IMR-90 (cell line): ENCODE results near the gene ZNF555. TPM values are rescaled to one million over a fixed set of nuclear protein-coding genes. Genes with fewer than 3 reads are reported as not detected.

Experiments used
- ATAC-seq: fragments of 200-7000 bp; cut with Tn5 transposase; 2 replicates; pipeline ENCODE4 v1.9.1; 2020; ENCODE audit warnings: low read depth, mild to moderate bottlenecking, moderate library complexity
- BruUV-seq: library from RNA; stranded (reverse); fragments of 400-500 nt; replicated peaks from 2 replicates; lab custom pipeline; 2021; lab: Mats Ljungman, UMichigan
- CTCF ChIA-PET: fragments of 300-600 bp; formaldehyde crosslinking; extraction: SDS; loops from one replicate; lab custom pipeline; 2021; ENCODE audit warnings: antibody characterized with exemption; lab: Yijun Ruan, JAX
- POLR2A ChIA-PET: fragments of 300-600 bp; sonication (Branson Sonifier 250); formaldehyde crosslinking; loops from one replicate; lab custom pipeline; 2022; ENCODE audit warnings: antibody characterized with exemption; ENCODE audit not compliant: unreplicated experiment; lab: Charles Lee
- DNase-seq: peaks from one replicate; pipeline ENCODE4 v3.0.0; 2013
- H2AFZ ChIP-seq: replicated peaks from 2 replicates; pipeline ENCODE3; 2013; ENCODE audit warnings: low read length, mild to moderate bottlenecking; ENCODE audit not compliant: poor library complexity
- H2AK5ac ChIP-seq: 2 replicates; pipeline ENCODE4 v1.6.1; 2013; ENCODE audit warnings: low read depth, low read length, inconsistent platforms
- H2AK9ac ChIP-seq: replicated peaks from 2 replicates; pipeline ENCODE3; 2013; ENCODE audit warnings: mild to moderate bottlenecking, low read depth, low read length, moderate library complexity; ENCODE audit not compliant: poor library complexity
- H2BK120ac ChIP-seq: 2 replicates; pipeline ENCODE4 v1.6.1; 2013; ENCODE audit warnings: low read depth, low read length, inconsistent platforms
- H2BK15ac ChIP-seq: 3 replicates; pipeline ENCODE4 v1.6.1; 2013; ENCODE audit warnings: low read depth, low read length, inconsistent platforms
- H2BK20ac ChIP-seq: 2 replicates; pipeline ENCODE4 v1.6.1; 2013; ENCODE audit warnings: low read depth, mild to moderate bottlenecking, inconsistent platforms, low read length, moderate library complexity
- H2BK5ac ChIP-seq: 2 replicates; pipeline ENCODE4 v1.6.1; 2013; ENCODE audit warnings: mild to moderate bottlenecking, low read depth, low read length, inconsistent platforms; ENCODE audit not compliant: poor library complexity, severe bottlenecking
- H3K14ac ChIP-seq: replicated peaks from 2 replicates; pipeline ENCODE4 v1.6.1; 2013; ENCODE audit warnings: low read depth, low read length, inconsistent platforms
- H3K18ac ChIP-seq: 2 replicates; pipeline ENCODE4 v1.6.1; 2013; ENCODE audit warnings: low read depth, low read length, control low read depth
- H3K23ac ChIP-seq: 2 replicates; pipeline ENCODE4 v1.6.1; 2013; ENCODE audit warnings: low read depth, low read length, inconsistent platforms
- H3K27ac ChIP-seq: 2 replicates; pipeline ENCODE4 v1.5.1; 2013; ENCODE audit warnings: mild to moderate bottlenecking, control low read depth, low read length; ENCODE audit not compliant: insufficient read depth
- H3K27me3 ChIP-seq: 2 replicates; pipeline ENCODE4 v1.6.1; 2013; ENCODE audit warnings: low read length; ENCODE audit not compliant: control insufficient read depth, insufficient read depth
- H3K36me3 ChIP-seq: 2 replicates; pipeline ENCODE4 v1.6.1; 2013; ENCODE audit warnings: low read length, mixed read lengths; ENCODE audit not compliant: control insufficient read depth, insufficient read depth
- H3K4ac ChIP-seq: 2 replicates; pipeline ENCODE4 v1.6.1; 2013; ENCODE audit warnings: low read depth, low read length, inconsistent platforms
- H3K4me1 ChIP-seq: 2 replicates; pipeline ENCODE4 v1.6.1; 2013; ENCODE audit warnings: low read length, mixed read lengths; ENCODE audit not compliant: control insufficient read depth, insufficient read depth
- H3K4me2 ChIP-seq: 2 replicates; pipeline ENCODE4 v1.6.1; 2013; ENCODE audit warnings: low read depth, mild to moderate bottlenecking, control low read depth, low read length, moderate library complexity
- H3K4me3 ChIP-seq: 2 replicates; pipeline ENCODE4 v1.5.1; 2013; ENCODE audit warnings: low read depth, mild to moderate bottlenecking, control low read depth, low read length, moderate library complexity; ENCODE audit not compliant: insufficient read depth
- H3K56ac ChIP-seq: 2 replicates; pipeline ENCODE4 v1.6.1; 2013; ENCODE audit warnings: low read length, inconsistent platforms; ENCODE audit not compliant: insufficient read depth; ENCODE audit errors: extremely low read depth
- H3K79me1 ChIP-seq, 2 experiments: 2 replicates each; pipeline ENCODE4 v1.6.1; 2013; ENCODE audit warnings: low read length in 2 of 2, inconsistent platforms in 1 of 2, low read depth in 1 of 2
- H3K9ac ChIP-seq: 2 replicates; pipeline ENCODE4 v1.6.1; 2013; ENCODE audit warnings: low read depth, low read length, control low read depth
- H3K9me1 ChIP-seq: 2 replicates; pipeline ENCODE4 v1.6.1; 2013; ENCODE audit warnings: low read length, inconsistent platforms; ENCODE audit not compliant: insufficient read depth
- H3K9me3 ChIP-seq: 2 replicates; pipeline ENCODE4 v1.6.1; 2013; ENCODE audit warnings: low read length; ENCODE audit not compliant: control insufficient read depth, insufficient read depth
- H4K20me1 ChIP-seq: 2 replicates; pipeline ENCODE4 v1.6.1; 2013; ENCODE audit warnings: low read length, inconsistent platforms; ENCODE audit not compliant: insufficient read depth
- H4K5ac ChIP-seq: 2 replicates; pipeline ENCODE4 v1.6.1; 2013; ENCODE audit warnings: mild to moderate bottlenecking, low read depth, low read length, control low read depth
- H4K8ac ChIP-seq, 2 experiments: 2 replicates each; pipeline ENCODE4 v1.6.1; 2013; ENCODE audit warnings: low read depth in 2 of 2, low read length in 2 of 2, control low read depth in 1 of 2, inconsistent platforms in 1 of 2
- H4K91ac ChIP-seq: 2 replicates; pipeline ENCODE4 v1.6.1; 2013; ENCODE audit warnings: low read depth, low read length, inconsistent platforms; ENCODE audit not compliant: insufficient read depth
- BHLHE40 ChIP-seq: fragments of 150-350 bp; IDR thresholded peaks from 2 replicates; pipeline ENCODE4 v1.6.1; 2016; ENCODE audit warnings: mild to moderate bottlenecking, low read depth, low read length
- CEBPB ChIP-seq: IDR thresholded peaks from 2 replicates; pipeline ENCODE4 v1.6.1; 2012; ENCODE audit warnings: low read depth, low read length, improper control_type of control experiment
- CHD1 ChIP-seq: IDR thresholded peaks from 2 replicates; pipeline ENCODE4 v1.6.1; 2012; ENCODE audit warnings: low read depth, low read length, improper control_type of control experiment
- CTCF ChIP-seq: conservative IDR thresholded peaks from 2 replicates; pipeline ENCODE4 v1.5.1; 2012; ENCODE audit warnings: mild to moderate bottlenecking, low read depth, low read length, improper control_type of control experiment
- ELK1 ChIP-seq: fragments of 150-350 bp; IDR thresholded peaks from 2 replicates; pipeline ENCODE4 v1.6.1; 2016; ENCODE audit warnings: low read depth, mild to moderate bottlenecking, low read length, moderate library complexity, borderline replicate concordance
- MAFK ChIP-seq: IDR thresholded peaks from 2 replicates; pipeline ENCODE4 v1.6.1; 2012; ENCODE audit warnings: low read depth, low read length, improper control_type of control experiment
- MXI1 ChIP-seq: IDR thresholded peaks from 2 replicates; pipeline ENCODE4 v1.6.1; 2012; ENCODE audit warnings: low read depth, mild to moderate bottlenecking, low read length, moderate library complexity, borderline replicate concordance
- NFE2L2 ChIP-seq: fragments of 150-350 bp; IDR thresholded peaks from 2 replicates; pipeline ENCODE4 v1.6.1; 2016; ENCODE audit warnings: low read depth, mild to moderate bottlenecking, low read length
- POLR2A ChIP-seq: IDR thresholded peaks from 2 replicates; pipeline ENCODE4 v1.6.1; 2012; ENCODE audit warnings: mild to moderate bottlenecking, low read depth, low read length
- RAD21 ChIP-seq: IDR thresholded peaks from 2 replicates; pipeline ENCODE4 v1.6.1; 2012; ENCODE audit warnings: low read length, improper control_type of control experiment
- RCOR1 ChIP-seq: IDR thresholded peaks from 2 replicates; pipeline ENCODE4 v1.6.1; 2012; ENCODE audit warnings: mild to moderate bottlenecking, low read length, improper control_type of control experiment; ENCODE audit not compliant: insufficient replicate concordance
- RFX5 ChIP-seq: IDR thresholded peaks from 2 replicates; pipeline ENCODE4 v1.8.0; 2012; ENCODE audit warnings: low read depth, mild to moderate bottlenecking, low read length, moderate library complexity
- SMC3 ChIP-seq: fragments of 150-350 bp; IDR thresholded peaks from 2 replicates; pipeline ENCODE4 v1.6.1; 2016; ENCODE audit warnings: low read depth, mild to moderate bottlenecking, antibody characterized with exemption, low read length, moderate library complexity
- USF2 ChIP-seq: fragments of 150-350 bp; IDR thresholded peaks from 2 replicates; pipeline ENCODE4 v1.6.1; 2017; ENCODE audit warnings: mild to moderate bottlenecking, antibody characterized with exemption, low read length, low read depth
- WGBS, 2 experiments: methylation state at CpG; one replicate each; pipeline versions ENCODE4 v1.1.5 to v1.1.7; 2013; ENCODE audit warnings: missing lambda C conversion rate in 2 of 2; ENCODE audit not compliant: insufficient read length in 1 of 2; ENCODE audit errors: extremely low coverage in 2 of 2; 5-methylcytosine and 5-hydroxymethylcytosine counted together
- dilution Hi-C: fragments of 300-500 bp; cut with HindIII; formaldehyde crosslinking; loops from one replicate; pipeline ENCODE4 v1.14.3; 2018; ENCODE audit warnings: low sequenced_read_pairs; ENCODE audit not compliant: unreplicated experiment
- in situ Hi-C: fragments of 300-500 bp; cut with MboI; formaldehyde crosslinking; loops from 3 replicates; pipeline ENCODE4 v1.14.3; 2019; ENCODE audit warnings: low sequenced_read_pairs, inconsistent platforms, mixed read lengths
- intact Hi-C: fragments of 100-400 bp; cut with micrococcal nuclease; formaldehyde crosslinking; loops from 2 replicates; pipeline ENCODE4 v1.10.0; 2022
- polyA plus RNA-seq, 3 experiments: library from polyadenylated mRNA; depleted of rRNA; stranded (reverse); fragments of >200 nt; gene quantifications; 2 replicates each; pipeline ENCODE4 v1.2.3, GENCODE V29; 2012; ENCODE audit warnings: low replicate concordance in 1 of 3
- total RNA-seq: library from RNA; depleted of rRNA; stranded (reverse); fragments of >200 nt; gene quantifications from 2 replicates; pipeline ENCODE4 v1.2.3, GENCODE V29; 2012

Gene ZNF555
- total and polyA plus RNA-seq, 2 of the 4 experiments (the other 2 are of a cell fraction): 2.8 to 9.7 TPM

DNA sequence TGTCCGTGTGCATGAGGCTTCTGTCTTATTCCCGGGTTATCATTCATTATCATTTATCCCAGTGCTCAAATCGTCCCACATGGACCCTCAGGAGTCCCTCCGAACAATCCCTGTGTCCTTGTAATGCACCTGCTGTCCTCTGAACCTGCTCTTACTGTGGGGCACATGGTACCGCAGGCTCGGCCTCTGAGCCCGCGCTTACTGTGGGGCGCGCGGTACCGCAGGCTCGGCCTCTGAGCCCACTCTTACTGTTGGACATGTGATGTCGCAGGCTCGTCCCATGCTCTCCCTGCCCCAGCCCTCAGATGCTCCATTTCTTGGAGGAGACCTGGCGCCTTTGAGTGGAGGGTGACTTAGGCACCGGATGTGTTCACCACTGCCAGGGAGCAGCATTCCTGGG is 38.4 kb upstream of the ZNF555 start:
- Histone ChIP-seq H3K79me1 (peaks cover 0 to 16% of the 10 kb centered on the region in 2 experiments; a peak in 2 of 4 replicates), H3K14ac (no peak overlapping the region), H3K9me3 (no peaks in the 10 kb centered on the region), H3K4me3 (no peak overlapping the region), H3K18ac (no peak overlapping the region), H3K4ac (no peak overlapping the region), H3K56ac (no peak overlapping the region), H3K4me1 (no peaks in the 10 kb centered on the region), H4K91ac (no peak overlapping the region), H2AK9ac (no peak overlapping the region), H4K8ac (no peak overlapping the region), H3K9me1 (no peaks in the 10 kb centered on the region), H2BK120ac (no peak overlapping the region), H2BK15ac (no peak overlapping the region), H3K9ac (no peak overlapping the region), H3K36me3 (peaks cover 47% of the 10 kb centered on the region), H3K27me3 (no peaks in the 10 kb centered on the region), H2BK20ac (no peak overlapping the region), H2AFZ (no peak overlapping the region), H2BK5ac (no peak overlapping the region), H3K4me2 (no peak overlapping the region), H3K23ac (no peak overlapping the region), H4K20me1 (peaks cover 6% of the 10 kb centered on the region; the same call in 1 of the 2 replicates), H4K5ac (no peak overlapping the region), H3K27ac (no peak overlapping the region), H2AK5ac (no peak overlapping the region)
- intact Hi-C loops (no loop called here), dilution Hi-C loops (no loop called here), in situ Hi-C loops (no loop called here)
- no TSS peak for BruUV-seq
- WGBS, 2 experiments: 98% methylated on average over 8 of the region's 17 CpGs; no CpG with 5 or more reads in 1 of the 2 experiments
- TF ChIP-seq ELK1 (no peak), MXI1 (no peak), CHD1 (no peak), CEBPB (no peak), RCOR1 (no peak), POLR2A (no peak), USF2 (no peak), RAD21 (no peak), NFE2L2 (no peak), SMC3 (no peak), MAFK (no peak), CTCF (no peak), RFX5 (no peak), BHLHE40 (no peak)
- CTCF ChIA-PET: no interaction called here
- ATAC-seq (no peak), DNase-seq (no peak)
- POLR2A ChIA-PET: no interaction called here
